Neural cell (in vitro differentiated cells): ENCODE data around the gene ALOXE3. TPM values are rescaled to one million over a fixed set of nuclear protein-coding genes. Genes with fewer than 3 reads are reported as not detected.

Experiments used
- H2AFZ ChIP-seq: fragments of 200-600, 300-800 bp; sonication (generic), shearing (Covaris generic); 2 replicates; pipeline ENCODE4 v1.6.0; 2014; ENCODE audit warnings: low read depth, mild to moderate bottlenecking, antibody characterized with exemption, low read length, moderate library complexity
- H3F3A ChIP-seq: fragments of 200-600 bp; shearing (Covaris generic); 2 replicates; pipeline ENCODE4 v1.6.1; 2016; ENCODE audit warnings: mild to moderate bottlenecking, moderate library complexity, mixed read lengths, antibody characterized with exemption, low read length; ENCODE audit not compliant: insufficient read depth, poor library complexity, severe bottlenecking
- H3K27ac ChIP-seq: fragments of 200-600, 300-800 bp; sonication (generic), shearing (Covaris generic); 2 replicates; pipeline ENCODE4 v1.5.1; 2014; ENCODE audit warnings: mild to moderate bottlenecking, low read length, moderate library complexity
- H3K27me3 ChIP-seq: fragments of 300-800, 200-600 bp; sonication (generic), shearing (Covaris generic); 2 replicates; pipeline ENCODE4 v1.6.0; 2014; ENCODE audit warnings: mild to moderate bottlenecking, low read depth, low read length, moderate library complexity; ENCODE audit not compliant: insufficient read depth
- H3K36me3 ChIP-seq: fragments of 300-800, 200-600 bp; sonication (generic), shearing (Covaris generic); 2 replicates; pipeline ENCODE4 v1.5.1; 2014; ENCODE audit warnings: mild to moderate bottlenecking, antibody characterized with exemption, low read length, moderate library complexity; ENCODE audit not compliant: insufficient read depth
- H3K4me2 ChIP-seq: fragments of 300-800, 200-600 bp; sonication (generic), shearing (Covaris generic); 2 replicates; pipeline ENCODE4 v1.6.0; 2014; ENCODE audit warnings: mild to moderate bottlenecking, low read length
- H3K4me3 ChIP-seq: fragments of 300-800, 200-600 bp; sonication (generic), shearing (Covaris generic); 2 replicates; pipeline ENCODE4 v1.5.1; 2014; ENCODE audit warnings: mild to moderate bottlenecking, low read length, moderate library complexity
- H3K79me2 ChIP-seq: fragments of 200-600 bp; shearing (Covaris generic); replicated peaks from 2 replicates; pipeline ENCODE4 v1.6.0; 2014; ENCODE audit warnings: mild to moderate bottlenecking, low read length, moderate library complexity; ENCODE audit not compliant: insufficient read depth
- H3K9ac ChIP-seq: fragments of 300-800, 200-600 bp; sonication (generic), shearing (Covaris generic); 2 replicates; pipeline ENCODE4 v1.6.1; 2016; ENCODE audit warnings: mild to moderate bottlenecking, low read length, mixed read lengths
- H3K9me2 ChIP-seq: fragments of 200-600 bp; shearing (Covaris generic); 2 replicates; pipeline ENCODE4 v1.6.1; 2016; ENCODE audit warnings: mild to moderate bottlenecking, low read length, mixed read lengths; ENCODE audit not compliant: insufficient read depth
- H3K9me3 ChIP-seq: fragments of 200-600, 300-800 bp; sonication (generic), shearing (Covaris generic); 2 replicates; pipeline ENCODE4 v1.6.1; 2016; ENCODE audit warnings: mild to moderate bottlenecking, mixed run types, low read length, moderate library complexity, mixed read lengths
- H4K20me1 ChIP-seq: fragments of 200-600 bp; shearing (Covaris generic); 2 replicates; pipeline ENCODE4 v1.6.1; 2016; ENCODE audit warnings: mild to moderate bottlenecking, mixed run types; ENCODE audit not compliant: insufficient read depth
- CTCF ChIP-seq: fragments of 450-650 bp; IDR thresholded peaks from 2 replicates; pipeline ENCODE4 v1.5.1; 2014; ENCODE audit warnings: antibody characterized with exemption, mild to moderate bottlenecking, moderate library complexity; ENCODE audit not compliant: poor library complexity, severe bottlenecking
- EP300 ChIP-seq: fragments of 450-650 bp; conservative IDR thresholded peaks from 2 replicates; pipeline ENCODE4 v1.6.1; 2014; ENCODE audit warnings: antibody characterized with exemption, mild to moderate bottlenecking, moderate library complexity; ENCODE audit not compliant: poor library complexity, severe bottlenecking
- EZH2 ChIP-seq: fragments of 200-600, 300-800 bp; shearing (Covaris generic), sonication (generic); IDR thresholded peaks from 2 replicates; pipeline ENCODE4 v1.6.1; 2014; ENCODE audit warnings: antibody characterized with exemption, low read length, borderline replicate concordance, mild to moderate bottlenecking; ENCODE audit not compliant: insufficient read depth, poor library complexity, severe bottlenecking
- MXI1 ChIP-seq: fragments of 450-650 bp; conservative IDR thresholded peaks from 2 replicates; pipeline ENCODE4 v1.6.1; 2014; ENCODE audit warnings: antibody characterized with exemption, mild to moderate bottlenecking; ENCODE audit not compliant: poor library complexity, severe bottlenecking
- POLR2AphosphoS5 ChIP-seq: IDR thresholded peaks from 2 replicates; pipeline ENCODE4 v1.6.1; 2012
- RAD21 ChIP-seq: fragments of 450-650 bp; conservative IDR thresholded peaks from 2 replicates; pipeline ENCODE4 v1.6.1; 2014; ENCODE audit warnings: antibody characterized with exemption, mild to moderate bottlenecking, moderate library complexity
- SMC3 ChIP-seq: fragments of 450-650 bp; conservative IDR thresholded peaks from 2 replicates; pipeline ENCODE4 v1.6.1; 2014; ENCODE audit warnings: antibody characterized with exemption, mild to moderate bottlenecking, moderate library complexity; ENCODE audit not compliant: poor library complexity
- TAF1 ChIP-seq: IDR thresholded peaks from 2 replicates; pipeline ENCODE4 v1.6.1; 2012; ENCODE audit warnings: low read depth
- polyA plus RNA-seq: library from polyadenylated mRNA; depleted of rRNA; stranded (reverse); fragments of >200 nt; gene quantifications from 2 replicates; pipeline ENCODE4 v1.2.3, GENCODE V29; 2014
- TF ChIP-seq, protein P1 (sequence below): IDR thresholded peaks from 2 replicates; pipeline ENCODE4 v1.6.1; 2012; ENCODE audit warnings: borderline replicate concordance

The ALOXE3 gene
- polyA plus RNA-seq, 1 donor from 2014 or later = 0.77 TPM

DNA sequence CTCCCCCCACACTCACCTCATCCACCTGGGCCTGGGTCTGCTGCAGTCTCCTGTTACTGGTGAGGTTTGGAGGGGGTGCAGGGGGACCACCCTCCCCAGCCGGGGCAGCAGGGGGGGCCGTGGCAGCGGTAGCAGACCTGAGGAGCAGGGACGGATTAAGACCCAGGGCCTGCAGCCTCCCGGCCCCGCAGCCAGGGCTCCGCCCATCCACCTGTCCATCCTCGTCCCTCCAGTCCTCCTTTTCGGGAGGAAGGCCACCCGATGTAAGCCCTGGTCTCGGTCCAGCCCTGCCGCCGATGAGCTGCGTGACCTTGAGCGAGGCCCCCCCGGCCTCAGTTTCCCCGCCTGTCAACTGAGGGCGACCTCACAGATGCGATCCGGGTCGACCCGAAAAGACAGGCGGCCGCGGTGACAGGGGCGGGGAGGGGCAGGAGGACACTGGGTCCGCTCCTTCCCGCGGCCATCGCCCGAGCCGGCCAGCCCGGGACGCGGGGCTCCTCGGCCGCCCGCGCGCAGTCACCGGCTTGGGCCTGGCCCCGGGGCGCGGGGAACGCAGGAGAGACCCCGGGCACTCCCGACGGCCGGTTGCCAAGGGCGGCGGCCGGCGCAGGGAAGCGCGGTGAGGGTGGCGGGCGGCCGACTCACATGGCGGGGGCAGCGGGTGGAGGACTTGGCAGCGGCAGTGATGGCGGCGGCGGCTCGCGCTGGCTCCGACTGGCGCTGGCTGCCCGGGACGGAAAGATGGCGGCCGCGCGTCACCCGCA lies 44.1 kb upstream of the ALOXE3 start, which contains the start of gene VAMP2:
Gene VAMP2, minus strand, starts transcription at position 716 of the 764 bp plus-strand sequence. Its CDS starts 69 bp downstream, at position 647.
- Histone ChIP-seq H3K79me2 (peaks cover 45% of the 10 kb centered on the region), H3K27ac (peak within 1 kb of the TSS; percentile 91), H3K9ac (peak within 1 kb of the TSS; percentile 99), H3K27me3 (no peaks in the 10 kb centered on the region), H3K36me3 (no peaks in the 10 kb centered on the region), H3K9me3 (no peaks in the 10 kb centered on the region), H3K4me2 (peak within 1 kb of the TSS; percentile 96), H4K20me1 (peaks cover 11% of the 10 kb centered on the region), H3K9me2 (no peaks in the 10 kb centered on the region), H3F3A (no peaks in the 10 kb centered on the region), H2AFZ (peak within 1 kb of the TSS; percentile 96), H3K4me3 (peak within 1 kb of the TSS; percentile 94)
- TF ChIP-seq POLR2AphosphoS5 = peak; percentile 98
- TF ChIP-seq, protein P1, sequence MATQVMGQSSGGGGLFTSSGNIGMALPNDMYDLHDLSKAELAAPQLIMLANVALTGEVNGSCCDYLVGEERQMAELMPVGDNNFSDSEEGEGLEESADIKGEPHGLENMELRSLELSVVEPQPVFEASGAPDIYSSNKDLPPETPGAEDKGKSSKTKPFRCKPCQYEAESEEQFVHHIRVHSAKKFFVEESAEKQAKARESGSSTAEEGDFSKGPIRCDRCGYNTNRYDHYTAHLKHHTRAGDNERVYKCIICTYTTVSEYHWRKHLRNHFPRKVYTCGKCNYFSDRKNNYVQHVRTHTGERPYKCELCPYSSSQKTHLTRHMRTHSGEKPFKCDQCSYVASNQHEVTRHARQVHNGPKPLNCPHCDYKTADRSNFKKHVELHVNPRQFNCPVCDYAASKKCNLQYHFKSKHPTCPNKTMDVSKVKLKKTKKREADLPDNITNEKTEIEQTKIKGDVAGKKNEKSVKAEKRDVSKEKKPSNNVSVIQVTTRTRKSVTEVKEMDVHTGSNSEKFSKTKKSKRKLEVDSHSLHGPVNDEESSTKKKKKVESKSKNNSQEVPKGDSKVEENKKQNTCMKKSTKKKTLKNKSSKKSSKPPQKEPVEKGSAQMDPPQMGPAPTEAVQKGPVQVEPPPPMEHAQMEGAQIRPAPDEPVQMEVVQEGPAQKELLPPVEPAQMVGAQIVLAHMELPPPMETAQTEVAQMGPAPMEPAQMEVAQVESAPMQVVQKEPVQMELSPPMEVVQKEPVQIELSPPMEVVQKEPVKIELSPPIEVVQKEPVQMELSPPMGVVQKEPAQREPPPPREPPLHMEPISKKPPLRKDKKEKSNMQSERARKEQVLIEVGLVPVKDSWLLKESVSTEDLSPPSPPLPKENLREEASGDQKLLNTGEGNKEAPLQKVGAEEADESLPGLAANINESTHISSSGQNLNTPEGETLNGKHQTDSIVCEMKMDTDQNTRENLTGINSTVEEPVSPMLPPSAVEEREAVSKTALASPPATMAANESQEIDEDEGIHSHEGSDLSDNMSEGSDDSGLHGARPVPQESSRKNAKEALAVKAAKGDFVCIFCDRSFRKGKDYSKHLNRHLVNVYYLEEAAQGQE = peak; percentile 85
- peak; percentile 32 for TF ChIP-seq SMC3
- peak; percentile 91 for TF ChIP-seq TAF1
- no peak for TF ChIP-seq EZH2
- peak; percentile 25 for TF ChIP-seq RAD21
- TF ChIP-seq EP300 = peak; percentile 63
- no peak for TF ChIP-seq CTCF
- peak; percentile 85 for TF ChIP-seq MXI1

DNA sequence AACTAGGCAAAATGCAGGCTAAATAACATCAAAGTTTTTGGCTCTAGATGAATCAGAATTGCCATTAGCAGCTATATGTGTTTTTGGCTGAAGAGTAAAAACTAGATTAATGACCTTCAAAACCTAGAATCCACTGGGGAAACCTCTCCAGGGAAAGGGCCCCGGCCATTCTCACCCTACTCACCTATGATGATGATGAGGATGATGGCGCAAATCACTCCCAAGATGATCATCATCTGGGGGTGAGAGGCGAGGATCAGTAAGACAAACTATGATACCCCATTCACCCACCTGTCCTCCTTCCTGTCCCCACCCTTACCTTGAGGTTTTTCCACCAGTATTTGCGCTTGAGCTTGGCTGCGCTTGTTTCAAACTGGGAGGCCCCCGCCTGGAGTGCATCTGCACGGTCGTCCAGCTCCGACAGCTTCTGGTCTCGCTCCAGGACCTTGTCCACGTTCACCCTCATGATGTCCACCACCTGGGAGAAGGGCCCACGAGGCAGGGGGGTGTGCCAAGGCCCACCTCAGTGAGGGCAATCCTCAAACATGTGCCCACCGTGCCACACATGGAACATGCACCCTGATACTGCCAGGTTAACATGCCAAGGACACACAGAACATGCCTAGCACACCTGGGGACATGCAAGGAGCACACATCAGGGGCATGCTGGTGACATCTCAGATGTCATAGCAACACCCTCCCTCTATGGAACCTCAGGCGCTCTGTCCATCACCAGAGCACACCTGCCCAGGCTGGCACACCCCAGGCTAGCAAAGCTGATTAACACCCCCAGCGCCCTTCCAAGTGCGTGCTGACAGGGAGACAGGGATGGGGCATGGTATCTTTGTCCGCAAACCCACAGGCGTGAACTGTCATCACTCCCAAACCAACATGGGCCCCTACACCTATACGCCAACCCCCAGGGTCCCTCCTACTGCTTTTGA lies 43.2 kb upstream of the ALOXE3 start:
- Histone ChIP-seq H2AFZ (no peak overlapping the region), H3K27me3 (no peaks in the 10 kb centered on the region)

More for the DNA sequence above, 43.2 kb upstream of the ALOXE3 start:
- peaks cover 45% of the 10 kb centered on the region for H3K79me2 ChIP-seq
- no peaks in the 10 kb centered on the region for H3K9me3 ChIP-seq
- peak overlapping the region; percentile 94 for H3K4me3 ChIP-seq
- peak overlapping the region; percentile 96 for H3K4me2 ChIP-seq
- H3K9me2 ChIP-seq = no peaks in the 10 kb centered on the region
- peaks cover 11% of the 10 kb centered on the region for H4K20me1 ChIP-seq
- H3K9ac ChIP-seq = peak overlapping the region; percentile 99
- TF ChIP-seq, protein P1 = no peak
- TF ChIP-seq EP300 = no peak
- no peak for TF ChIP-seq POLR2AphosphoS5
- no peak for TF ChIP-seq TAF1
- no peak for TF ChIP-seq SMC3
- no peak for TF ChIP-seq MXI1
- no peak for TF ChIP-seq RAD21
- TF ChIP-seq EZH2 = no peak
- no peak for TF ChIP-seq CTCF
- no peaks in the 10 kb centered on the region for H3K36me3 ChIP-seq
- peak overlapping the region; percentile 87 for H3K27ac ChIP-seq
- no peaks in the 10 kb centered on the region for H3F3A ChIP-seq
